GM20431 (cell line): ENCODE data around the gene NISCH.

ENCODE experiments used
- in situ Hi-C: fragments of 300-500 bp; cut with MseI, MboI; formaldehyde crosslinking; loops from one replicate; pipeline ENCODE4 v1.15.0; 2020; ENCODE audit warnings: low sequenced_read_pairs; ENCODE audit not compliant: unreplicated experiment

The NISCH gene

GRCh38 chr3:52533623-52534280 is 78.3 kb downstream of the NISCH start, which contains the start of gene NT5DC2:
NT5DC2 (minus strand) TSS chr3:52533857; CDS start chr3:52533737, 120 bp downstream.
- in situ Hi-C loops: no loop called here

DNA sequence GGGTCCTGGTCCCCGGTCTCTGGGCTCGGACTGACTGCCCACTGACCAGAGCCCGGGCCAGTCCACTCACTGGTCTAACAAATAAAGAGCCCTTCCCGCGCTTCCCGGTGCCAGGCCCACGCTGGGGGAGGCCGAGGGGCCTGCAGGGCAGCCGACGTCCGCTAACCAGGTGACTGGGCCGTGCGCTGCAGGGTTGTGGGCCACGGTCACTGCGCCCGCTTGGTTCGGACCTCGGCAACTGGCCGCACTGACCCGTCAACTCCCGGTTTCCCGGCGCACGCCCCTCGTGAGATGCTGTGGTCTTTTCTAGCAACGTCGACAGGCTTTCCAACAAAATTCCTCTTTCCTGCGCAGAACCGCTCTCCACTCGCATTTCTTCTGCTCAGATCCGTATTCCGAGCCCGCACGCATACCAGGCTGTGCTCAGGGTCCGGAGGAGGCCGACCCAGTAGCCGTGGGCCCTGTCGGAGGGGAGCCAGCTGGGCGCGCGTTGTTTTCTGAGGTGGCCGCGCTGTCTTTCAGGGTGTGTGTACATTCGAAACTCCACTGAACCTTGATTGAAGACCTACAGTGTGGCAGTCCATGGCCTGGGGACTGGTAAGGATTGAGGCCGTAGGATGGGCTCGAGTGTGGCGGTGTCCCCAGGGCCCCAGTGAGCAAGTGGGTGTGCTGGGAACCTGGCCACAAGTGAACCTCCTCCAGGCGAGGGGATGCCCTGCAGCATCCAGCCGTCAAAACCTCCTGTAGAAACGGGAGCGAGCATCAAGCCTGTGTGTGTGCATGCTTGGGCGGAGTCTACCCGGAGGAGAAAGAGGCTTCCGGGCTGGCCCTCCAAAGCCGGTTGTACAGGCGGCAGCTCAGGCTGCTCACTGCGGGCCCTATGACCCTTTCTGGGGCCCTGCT is 79.1 kb downstream of the NISCH start:
- in situ Hi-C loops: no loop called here

- in situ Hi-C loops: no loop called here
These were observed 80.2 kb downstream of the NISCH start for GRCh38 chr3:52535411-52536111.

DNA sequence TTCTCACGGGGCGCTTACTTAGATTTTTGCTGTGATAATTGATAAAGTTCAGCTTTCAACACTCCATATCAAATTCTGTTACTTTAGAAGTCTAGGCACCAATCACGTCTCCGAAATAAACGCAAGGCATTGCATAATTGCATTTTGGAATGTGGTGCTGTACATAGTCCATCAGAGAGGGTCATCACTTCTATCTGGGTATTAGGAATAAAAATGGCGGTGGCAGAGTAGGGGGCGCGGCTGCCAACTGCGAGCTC is 80.6 kb downstream of the NISCH start:
- in situ Hi-C loops: no loop called here

GRCh38 chr3:52536369-52537164 is 81.2 kb downstream of the NISCH start, which contains the start of gene UQCC5:
UQCC5 (plus strand) TSS chr3:52536605; CDS start chr3:52536756, 151 bp downstream.
- in situ Hi-C loops: no loop called here

- in situ Hi-C loops: no loop called here
These were observed 81.8 kb downstream of the NISCH start for GRCh38 chr3:52537165-52537620.

DNA sequence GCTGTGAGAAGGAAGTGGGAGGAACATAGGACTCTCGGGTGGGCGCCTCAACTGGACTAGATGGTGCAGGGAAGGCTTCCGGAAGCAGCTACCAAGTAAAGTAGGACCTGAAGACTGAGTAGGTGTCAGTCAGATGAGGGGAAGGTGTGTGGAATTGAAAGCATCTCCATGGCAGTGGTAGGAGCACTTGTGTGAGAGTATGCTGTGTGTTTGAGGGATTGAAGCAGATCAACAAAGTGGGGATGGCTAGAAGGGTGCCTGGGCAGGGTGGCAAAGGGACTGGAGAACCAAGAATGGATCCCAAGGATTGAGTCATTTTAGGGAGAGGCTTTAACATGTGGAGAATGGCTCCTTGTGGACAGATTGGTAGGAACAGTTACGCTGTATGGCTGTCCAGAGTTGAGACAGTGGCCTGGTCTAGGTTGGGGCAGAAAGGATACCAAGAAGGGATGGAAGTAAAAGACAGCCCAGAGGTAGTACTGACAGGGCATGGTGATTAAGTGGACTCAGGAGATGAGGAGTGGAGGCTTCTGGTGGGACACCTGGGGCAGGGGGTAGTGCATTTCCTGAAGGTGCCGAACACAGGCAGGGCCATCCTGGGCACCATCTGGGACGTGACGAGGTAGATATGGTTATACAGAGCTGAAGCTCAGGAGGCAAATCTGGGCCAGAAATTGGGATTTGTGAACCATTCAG is 82.5 kb downstream of the NISCH start:
- in situ Hi-C loops: no loop called here

DNA sequence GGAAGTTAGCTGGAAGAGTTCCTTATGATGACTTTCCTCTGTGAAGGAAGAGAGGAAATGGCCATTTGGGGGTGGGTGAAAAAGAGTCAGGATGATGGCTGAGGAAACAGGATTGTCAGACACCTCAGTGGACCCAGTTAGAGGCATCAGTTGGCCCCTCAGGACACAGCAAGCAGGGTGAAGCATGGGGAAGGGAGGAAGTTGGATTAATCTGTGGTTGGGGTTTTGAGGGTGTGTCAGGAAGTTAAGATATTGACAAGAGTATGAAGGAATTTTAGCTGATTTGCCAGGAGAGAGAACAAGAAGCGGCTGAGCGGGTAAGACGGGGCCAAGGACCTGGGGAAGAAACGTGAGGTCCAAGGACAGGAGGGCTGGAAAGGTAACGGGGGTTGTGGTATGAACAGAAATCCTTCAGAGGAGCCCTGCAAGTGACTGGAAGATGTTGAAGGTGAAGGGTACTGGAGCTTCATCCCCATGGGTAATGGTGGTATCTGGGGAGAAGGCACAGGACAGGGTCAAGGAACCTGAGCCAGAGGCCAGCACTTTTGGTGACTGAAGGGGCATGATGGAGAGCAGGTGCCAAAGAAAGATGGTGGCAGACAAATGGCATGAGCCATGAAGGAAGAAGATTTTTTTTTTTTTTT is 83.7 kb downstream of the NISCH start:
- in situ Hi-C loops: no loop called here

DNA sequence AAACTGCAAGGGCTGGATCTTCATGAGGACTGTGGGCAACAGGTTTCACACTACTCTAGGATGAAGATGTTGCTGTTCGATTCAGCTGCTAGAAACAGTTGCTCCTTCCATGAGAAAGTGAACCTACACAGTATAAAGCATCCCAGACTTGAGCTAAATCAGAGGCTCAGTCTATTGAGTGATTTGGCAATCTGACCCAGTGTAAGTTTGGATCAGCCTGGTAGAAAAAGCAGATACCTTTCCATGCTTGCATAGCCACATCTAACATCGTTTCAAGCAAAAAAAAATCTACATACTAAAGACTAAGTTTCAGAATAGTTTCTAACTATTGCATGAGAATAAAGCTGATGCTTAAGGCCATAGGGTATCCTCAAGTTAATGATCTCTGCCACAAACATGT is 85.6 kb downstream of the NISCH start:
- in situ Hi-C loops: no loop called here
